Omental fat pad (tissue), 4 donors: ENCODE measurements around the gene ABCC1. TPM values are rescaled to one million over a fixed set of nuclear protein-coding genes. Genes with fewer than 3 reads are reported as not detected.
"Not testable (repeated sequence)": the region's sequence is repeated elsewhere in the genome, so short reads cannot be mapped to it uniquely, and the experiment has no call there.

Source experiments
- ATAC-seq: fragments of 150-250 bp; one replicate; pipeline ENCODE4 v1.9.1; 2016; ENCODE audit warnings: mild to moderate bottlenecking, moderate library complexity; ENCODE audit not compliant: low FRiP score
- DNase-seq: peaks from one replicate; pipeline ENCODE4 v3.0.0-alpha.2; 2019; ENCODE audit warnings: low spot score
- CTCF ChIP-seq, 3 donors: fragments of 450-650 bp; IDR thresholded peaks; one replicate each; pipeline ENCODE4 v1.5.1; 2016 to 2017; ENCODE audit warnings: antibody characterized with exemption in 3 of 3, mild to moderate bottlenecking in 3 of 3, moderate library complexity in 2 of 3
- total RNA-seq, 4 donors: library from RNA; depleted of rRNA; stranded (reverse); fragments of >200 nt; gene quantifications; one replicate each; pipeline ENCODE4 v1.1.0, GENCODE V29; 2016

ABCC1 gene
- total RNA-seq, 4 donors from 2014 or later, result 21.8 to 53.2 (median 36.3) TPM

GRCh38 chr16:16148755-16149154 is 199.3 kb downstream of the ABCC1 start:
- no peak for ATAC-seq
- DNase-seq, result no peak

GRCh38 chr16:16149710-16150116 is 200.3 kb downstream of the ABCC1 start:
- no peak for TF ChIP-seq CTCF (IDR thresholded peaks at IDR 0.05)
- DNase-seq, result no peak
- ATAC-seq, result no peak

More at GRCh38 chr16:16148755-16149154, 199.3 kb downstream of the ABCC1 start:
- no peak for TF ChIP-seq CTCF (IDR thresholded peaks at IDR 0.05)

- ATAC-seq (peak; percentile 34), DNase-seq (no peak)
- no peak for TF ChIP-seq CTCF (IDR thresholded peaks at IDR 0.05)
These were observed 200.9 kb downstream of the ABCC1 start for GRCh38 chr16:16150117-16150877.

- ATAC-seq (no peak), DNase-seq (no peak)
- TF ChIP-seq CTCF (IDR thresholded peaks at IDR 0.05), result no peak
These were observed 201.4 kb downstream of the ABCC1 start for GRCh38 chr16:16150878-16151152.

DNA sequence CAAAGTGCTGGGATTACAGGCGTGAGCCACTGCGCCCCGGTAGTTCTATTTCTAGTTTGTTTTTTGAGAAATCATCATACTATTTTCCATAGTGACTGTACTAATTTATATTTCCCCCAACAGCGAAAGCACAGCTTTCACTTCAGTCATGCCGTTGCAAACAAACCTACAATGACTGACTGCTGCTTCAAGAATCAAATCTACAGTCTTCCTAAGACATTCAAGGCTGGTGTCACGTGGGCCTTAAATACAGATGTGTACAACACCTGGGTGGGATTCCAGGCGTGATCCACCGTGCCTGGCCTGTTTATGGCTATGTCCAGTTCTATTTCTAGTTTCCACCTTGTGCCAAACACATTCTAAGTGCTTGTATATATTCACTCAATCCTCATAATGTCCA is 201.9 kb downstream of the ABCC1 start:
- TF ChIP-seq CTCF (IDR thresholded peaks at IDR 0.05), result no peak

DNA sequence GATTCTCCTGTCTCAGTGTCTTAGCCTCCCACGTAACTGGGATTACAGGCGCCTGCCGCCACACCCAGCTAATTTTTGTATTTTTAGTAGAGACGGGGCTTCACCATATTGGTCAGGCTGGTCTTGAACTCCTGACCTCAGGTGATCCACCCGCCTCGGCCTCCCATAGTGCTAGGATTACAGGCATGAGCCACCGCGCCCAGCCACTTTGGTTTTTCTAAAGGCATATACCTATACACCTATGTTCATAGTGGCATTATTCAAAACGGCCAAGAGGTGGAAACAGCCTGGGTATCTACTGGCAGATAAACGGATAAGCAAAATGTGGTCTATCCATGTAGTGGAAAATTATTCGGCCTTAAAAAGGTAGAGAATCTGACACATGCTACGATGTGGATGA is 203.6 kb downstream of the ABCC1 start:
- not testable (repeated sequence) for ATAC-seq, DNase-seq

More for the DNA sequence above, 201.9 kb downstream of the ABCC1 start:
- no peak for ATAC-seq
- DNase-seq, result no peak

DNA sequence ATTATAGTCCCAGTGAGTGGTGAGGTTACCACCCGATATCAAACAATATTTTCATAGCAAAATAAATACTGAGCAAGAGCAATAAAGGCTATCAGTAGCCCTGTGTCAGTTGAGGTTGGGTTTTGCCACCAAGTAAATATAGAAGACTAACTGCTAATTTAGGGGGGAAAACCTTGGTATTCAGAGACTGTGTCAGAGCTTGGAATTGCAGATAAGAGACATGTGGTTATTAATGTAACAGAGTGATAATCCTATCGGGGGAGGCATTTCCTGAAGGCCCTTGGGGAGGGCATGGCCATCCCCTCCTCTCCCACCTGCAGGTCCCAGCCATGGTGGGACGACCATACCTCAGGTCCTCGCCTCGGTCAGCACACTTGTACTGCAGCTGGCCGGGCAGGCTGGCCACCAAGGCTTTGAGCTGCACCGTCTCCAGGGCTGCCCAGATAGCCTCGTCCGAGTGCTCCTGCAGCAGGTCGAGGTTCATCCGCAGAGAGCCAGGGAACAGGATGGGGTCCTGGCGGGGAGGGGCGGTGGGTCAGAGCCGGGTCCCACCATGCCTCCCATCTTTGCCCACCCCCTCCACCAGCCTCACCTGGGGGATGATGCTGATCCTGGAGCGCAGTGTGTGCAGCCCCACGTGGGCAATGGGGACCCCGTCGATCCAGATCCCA is 205.0 kb downstream of the ABCC1 start:
- DNase-seq (no peak), ATAC-seq (no peak)
- TF ChIP-seq CTCF (IDR thresholded peaks at IDR 0.05), result no peak
